HG02759 (cell line): ENCODE data around the gene CCDC102B.
"Not testable (repeated sequence)": the region's sequence is repeated elsewhere in the genome, so short reads cannot be mapped to it uniquely, and the experiment has no call there.

ENCODE experiments used
- ATAC-seq: cut with Tn5 transposase; IDR thresholded peaks from one replicate; pipeline ENCODE4 v1.9.1; 2021; ENCODE audit warnings: mild to moderate bottlenecking, moderate library complexity; ENCODE audit not compliant: unreplicated experiment

CCDC102B gene

GRCh38 chr18:68797871-68798270 lies at the start of gene CCDC102B:
Gene CCDC102B (plus strand): TSS chr18:68798080. CDS start chr18:68836764, 38,684 bp downstream.
- ATAC-seq: no peak

GRCh38 chr18:68757126-68757525 lies 40.8 kb upstream of the CCDC102B start:
- ATAC-seq: no peak

GRCh38 chr18:68759308-68759707 lies 38.6 kb upstream of the CCDC102B start:
- no peak for ATAC-seq

GRCh38 chr18:68763083-68763482 lies 34.8 kb upstream of the CCDC102B start:
- no peak for ATAC-seq

GRCh38 chr18:68764016-68764415 lies 33.9 kb upstream of the CCDC102B start:
- no peak for ATAC-seq

- ATAC-seq: no peak
Measured at GRCh38 chr18:68766433-68766832, 31.4 kb upstream of the CCDC102B start.

GRCh38 chr18:68769461-68769860 lies 28.4 kb upstream of the CCDC102B start:
- no peak for ATAC-seq

- ATAC-seq: no peak
Measured at GRCh38 chr18:68772268-68772667, 25.6 kb upstream of the CCDC102B start.

- ATAC-seq: no peak
Measured at GRCh38 chr18:68778280-68778886, 19.5 kb upstream of the CCDC102B start.

GRCh38 chr18:68779169-68779568 lies 18.7 kb upstream of the CCDC102B start:
- no peak for ATAC-seq

- ATAC-seq: no peak
Measured at GRCh38 chr18:68780802-68781635, 16.9 kb upstream of the CCDC102B start.

GRCh38 chr18:68783506-68783905 lies 14.4 kb upstream of the CCDC102B start:
- no peak for ATAC-seq

GRCh38 chr18:68784071-68784470 lies 13.8 kb upstream of the CCDC102B start:
- no peak for ATAC-seq

- not testable (repeated sequence) for ATAC-seq
Measured at GRCh38 chr18:68790290-68790689, 7.6 kb upstream of the CCDC102B start.

- ATAC-seq: no peak
Measured at GRCh38 chr18:68791801-68792200, 6.1 kb upstream of the CCDC102B start.

GRCh38 chr18:68793951-68794350 lies 3.9 kb upstream of the CCDC102B start:
- ATAC-seq: no peak

GRCh38 chr18:68796936-68797690 lies 767 bp upstream of the CCDC102B start:
- ATAC-seq: no peak

GRCh38 chr18:68800075-68800474 lies 2.2 kb downstream of the CCDC102B start:
- no peak for ATAC-seq

GRCh38 chr18:68803356-68803755 lies 5.5 kb downstream of the CCDC102B start:
- ATAC-seq: no peak

- ATAC-seq: no peak
Measured at GRCh38 chr18:68817584-68817983, 19.7 kb downstream of the CCDC102B start.

- no peak for ATAC-seq
Measured at GRCh38 chr18:68818584-68818983, 20.7 kb downstream of the CCDC102B start.

- ATAC-seq: no peak
Measured at GRCh38 chr18:68822926-68823325, 25.0 kb downstream of the CCDC102B start.
